Stimulated activated CD8-positive, alpha-beta memory T cell treated with anti-CD3 and anti-CD28 coated beads, Interleukin-4, amount 100 ng/mL, for 24 hours (primary cell): Measurements from ENCODE around the gene RASGRP1.
A peak's percentile ranks its signal among the peaks of the same experiment; 100 is the strongest.

ENCODE experiments used
- DNase-seq: peaks from one replicate; pipeline ENCODE4 v3.0.0-alpha.2; 2020; ENCODE audit warnings: low read depth

RASGRP1 gene

DNA sequence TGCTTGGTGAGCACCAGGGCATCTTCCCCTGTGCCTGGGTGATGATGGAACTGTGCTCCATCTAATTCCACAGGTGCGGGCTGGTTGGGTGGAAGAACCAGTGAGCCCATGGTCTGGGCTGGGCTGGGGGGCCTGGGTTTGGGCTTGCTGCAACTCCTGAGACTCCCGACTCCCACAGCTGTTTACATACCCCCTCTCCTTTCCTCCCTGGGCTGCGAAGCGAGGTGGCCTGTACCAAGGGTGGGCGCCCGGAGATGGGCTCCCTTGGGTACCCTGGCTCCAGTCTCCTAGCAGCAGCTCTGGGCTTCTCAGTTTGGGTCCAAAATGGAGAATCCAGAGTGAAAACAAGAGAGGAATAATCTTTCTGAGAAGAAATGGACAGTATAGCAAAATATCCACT lies 105.1 kb downstream of the RASGRP1 start:
- DNase-seq, result no peak

DNA sequence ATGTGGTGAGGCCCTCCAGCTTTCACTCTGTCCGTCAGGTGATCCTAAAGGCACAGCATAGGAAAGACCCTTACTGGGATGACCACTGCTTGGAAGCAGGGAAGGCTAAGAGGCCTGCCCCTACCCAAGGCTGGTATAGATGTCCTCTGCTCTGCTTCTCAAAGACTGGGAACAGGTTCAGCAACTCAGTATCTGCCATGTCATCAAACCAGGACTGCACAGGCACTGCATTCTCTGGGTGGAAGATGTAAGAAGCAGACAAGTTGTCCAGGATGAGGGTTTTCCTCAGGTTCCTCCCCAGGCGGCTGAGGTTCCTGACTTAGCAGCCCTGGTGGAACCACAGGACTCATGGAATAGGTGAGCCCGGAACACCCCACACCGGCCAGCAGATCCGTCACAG lies 106.0 kb downstream of the RASGRP1 start:
- no peak for DNase-seq

DNA sequence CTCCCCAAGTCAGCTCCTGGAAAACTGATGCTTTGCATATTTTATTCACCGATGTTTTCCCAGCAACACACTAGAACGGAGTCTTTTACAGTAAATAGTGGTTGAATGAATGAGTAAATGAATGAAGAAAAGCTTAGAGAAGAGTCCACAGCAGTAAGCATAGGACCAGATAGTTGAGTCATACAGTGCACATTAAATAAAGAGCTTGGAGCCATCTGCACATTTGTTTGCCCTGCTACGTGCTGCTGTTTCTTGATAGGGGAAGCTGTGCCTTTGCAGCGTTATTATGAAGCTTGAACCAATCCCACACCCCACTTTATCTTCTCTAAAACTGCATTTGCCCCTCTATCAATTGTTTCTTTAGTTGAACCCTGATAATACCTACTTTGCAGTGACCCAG lies 109.5 kb downstream of the RASGRP1 start:
- DNase-seq, result no peak

DNA sequence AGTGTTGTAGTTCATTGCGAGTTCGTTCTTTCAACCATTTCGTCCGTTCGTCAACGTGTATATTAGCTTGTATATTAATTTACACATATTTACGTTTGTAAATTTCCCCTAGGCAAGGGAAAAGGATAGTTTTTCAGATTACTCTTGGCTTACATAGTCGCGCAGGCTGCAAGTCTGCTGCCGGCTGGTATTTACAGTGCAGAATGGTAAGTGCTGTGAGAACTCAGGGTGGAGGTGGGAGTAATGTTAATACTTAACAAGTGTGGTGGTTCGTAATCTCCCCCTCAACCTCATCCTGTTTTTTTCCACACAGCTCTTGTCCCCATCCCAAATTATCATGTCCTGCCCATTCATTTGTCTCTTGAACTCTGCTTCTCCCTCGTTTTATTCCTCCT lies 109.9 kb downstream of the RASGRP1 start:
- no peak for DNase-seq

DNA sequence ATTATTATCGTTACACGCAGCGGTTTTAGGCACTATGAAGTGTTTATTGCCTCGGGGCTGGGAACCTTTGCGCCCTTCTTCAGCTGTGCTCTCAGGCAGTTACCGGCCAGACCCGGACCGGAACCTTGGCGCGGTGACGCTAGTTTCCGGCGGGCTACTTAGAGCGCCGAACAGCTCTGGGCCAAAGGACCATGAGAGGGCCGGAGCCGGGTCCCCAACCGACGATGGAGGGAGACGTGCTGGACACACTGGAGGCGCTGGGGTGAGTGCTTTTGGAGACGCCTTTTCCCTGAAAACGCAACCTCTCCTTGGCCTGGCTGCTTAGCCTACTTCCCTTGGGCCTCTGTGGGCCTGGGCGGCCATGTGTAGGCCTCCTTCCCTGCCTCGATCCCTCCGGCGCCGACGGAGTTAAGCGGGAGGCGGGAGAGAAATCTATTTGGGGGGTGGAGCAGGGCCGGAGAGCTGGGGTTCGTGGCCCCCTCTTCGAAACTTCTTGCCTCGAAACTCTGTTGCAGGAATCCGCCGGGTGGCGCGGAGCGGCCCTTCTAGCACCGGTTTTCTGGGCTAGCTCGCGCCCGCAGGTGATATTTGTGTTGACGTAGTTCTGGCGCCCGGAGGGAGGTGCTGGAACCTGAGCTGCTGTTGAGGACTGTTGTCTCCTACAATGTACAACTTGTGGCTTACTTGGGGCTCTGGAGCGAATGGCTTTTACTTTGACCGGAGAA lies 110.5 kb downstream of the RASGRP1 start, which contains the start of gene FAM98B:
Gene FAM98B, plus strand, starts transcription at position 157 of the 725 bp plus-strand sequence. Its CDS starts 35 bp downstream, at position 192.
- DNase-seq, result peak; percentile 84

DNA sequence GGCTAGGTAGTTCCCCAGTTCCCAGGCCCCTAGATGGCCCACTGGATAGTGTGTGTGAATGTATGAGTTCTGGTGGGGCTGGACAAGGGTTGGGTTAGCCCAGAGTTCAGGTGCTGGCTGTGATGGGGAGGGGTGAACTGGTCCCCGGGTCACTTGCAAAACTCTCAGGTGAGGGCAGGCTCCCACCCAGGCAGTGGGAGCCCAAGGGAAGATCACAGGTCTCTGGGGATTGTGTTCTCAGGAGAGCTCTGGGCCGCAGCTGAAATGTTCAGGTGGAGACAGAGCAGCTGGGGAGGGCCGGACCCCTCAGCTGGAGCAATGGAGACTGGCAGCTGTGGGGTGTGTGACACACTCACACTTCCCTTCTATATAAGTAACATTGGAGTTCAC lies 123.5 kb downstream of the RASGRP1 start:
- no peak for DNase-seq

DNA sequence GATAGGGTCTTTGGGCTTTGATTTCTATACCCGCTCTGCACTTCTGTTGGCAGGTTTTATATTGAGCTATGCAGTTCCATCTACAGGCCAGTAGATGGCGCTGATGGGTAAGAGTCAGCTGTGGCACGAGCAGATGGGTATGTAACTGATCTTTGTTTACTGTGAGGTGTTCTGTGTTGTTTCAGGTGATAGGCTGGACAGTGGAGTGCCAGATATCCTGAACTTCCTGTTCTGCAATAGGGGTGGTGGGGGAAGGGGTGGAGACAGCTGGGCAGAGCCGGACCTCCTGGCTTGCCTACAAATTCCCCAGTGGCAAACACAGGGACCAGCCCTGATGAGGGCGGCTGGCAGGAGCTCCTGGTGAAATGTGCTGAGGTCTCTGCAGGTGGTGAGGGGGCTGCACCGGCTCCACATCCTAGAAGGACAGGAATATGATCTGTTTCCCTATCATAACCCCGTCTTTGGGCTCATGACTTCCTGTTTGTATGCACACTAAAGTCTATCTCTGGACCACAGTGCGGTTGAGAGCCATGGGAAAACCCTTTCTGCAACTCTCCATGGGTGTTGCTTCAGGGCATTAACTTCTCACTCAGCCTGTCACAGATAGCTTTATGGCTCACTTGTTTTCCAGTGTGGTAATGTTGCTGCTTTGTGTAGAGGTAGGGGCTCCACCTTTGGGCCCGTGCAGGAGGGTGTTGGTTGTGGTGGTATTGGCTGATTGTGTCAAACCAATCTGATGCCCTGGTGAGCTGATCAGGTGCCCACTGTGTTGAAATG lies 124.1 kb downstream of the RASGRP1 start:
- DNase-seq, result no peak
